ENCODE data around the gene PTPRD. TPM values are rescaled to one million over a fixed set of nuclear protein-coding genes. Genes with fewer than 3 reads are reported as not detected.

The PTPRD gene
- total and polyA plus RNA-seq, 9 of the 15 experiments (the other 6 are each of a cell fraction or from before 2014, with no cell fraction given): 0.11 TPM; not detected in 8

GRCh38 chr9:10434412-10434811 lies 178.4 kb downstream of the PTPRD start:
- Histone ChIP-seq H3K4me3 (no peak overlapping the region), H3K4me1 (replicated peaks in 1 of 2; ENCODE audit: control insufficient read depth in 2 of 2, insufficient read depth in 2 of 2, low read length in 2 of 2) (no peaks in the 10 kb centered on the region), H3K27me3 (ENCODE audit: control insufficient read depth in 2 of 2, insufficient read depth in 2 of 2, low read length in 2 of 2) (no peaks in the 10 kb centered on the region), H3K4me2 (ENCODE audit: insufficient read depth, low read length) (no peak overlapping the region), H3K9ac (ENCODE audit: insufficient read depth in 1 of 2, low read depth in 2 of 2, low read length in 2 of 2) (no peak overlapping the region), H3K9me3 (replicated peaks; ENCODE audit: control insufficient read depth, insufficient read depth, low read depth, low read length) (no peaks in the 10 kb centered on the region), H3K9me1 (ENCODE audit: control insufficient read depth, insufficient read depth, low read length) (no peaks in the 10 kb centered on the region), H2AFZ (ENCODE audit: low read depth, low read length) (no peak overlapping the region), H3K79me2 (ENCODE audit: control insufficient read depth, insufficient read depth, low read length) (no peaks in the 10 kb centered on the region), H3K27ac (ENCODE audit: extremely low read depth, low read depth, low read length) (no peak overlapping the region), H3K36me3 (ENCODE audit: control insufficient read depth, insufficient read depth, low read length) (no peaks in the 10 kb centered on the region), H4K20me1 (replicated peaks; ENCODE audit: control insufficient read depth, insufficient read depth, low read length) (no peaks in the 10 kb centered on the region)
- no peak for ATAC-seq
- no peak for FAIRE-seq
- no TSS peak for BruUV-seq (replicated peaks)
- 6% methylated on average over 1 of the region's 1 CpG for WGBS (ENCODE audit: insufficient coverage, low coverage, missing lambda C conversion rate)
- intact Hi-C loops (cut with micrococcal nuclease) (no loop called here), in situ Hi-C loops (cut with MboI) (no loop called here)
- ChIA-PET CTCF (ENCODE audit: low intra/inter-chr PET ratio) (no interaction called here), POLR2A (no interaction called here)
- DNase-seq (ENCODE audit: extremely low read depth in 1 of 4, low spot score in 3 of 4): no peak
- TF ChIP-seq, protein P1, sequence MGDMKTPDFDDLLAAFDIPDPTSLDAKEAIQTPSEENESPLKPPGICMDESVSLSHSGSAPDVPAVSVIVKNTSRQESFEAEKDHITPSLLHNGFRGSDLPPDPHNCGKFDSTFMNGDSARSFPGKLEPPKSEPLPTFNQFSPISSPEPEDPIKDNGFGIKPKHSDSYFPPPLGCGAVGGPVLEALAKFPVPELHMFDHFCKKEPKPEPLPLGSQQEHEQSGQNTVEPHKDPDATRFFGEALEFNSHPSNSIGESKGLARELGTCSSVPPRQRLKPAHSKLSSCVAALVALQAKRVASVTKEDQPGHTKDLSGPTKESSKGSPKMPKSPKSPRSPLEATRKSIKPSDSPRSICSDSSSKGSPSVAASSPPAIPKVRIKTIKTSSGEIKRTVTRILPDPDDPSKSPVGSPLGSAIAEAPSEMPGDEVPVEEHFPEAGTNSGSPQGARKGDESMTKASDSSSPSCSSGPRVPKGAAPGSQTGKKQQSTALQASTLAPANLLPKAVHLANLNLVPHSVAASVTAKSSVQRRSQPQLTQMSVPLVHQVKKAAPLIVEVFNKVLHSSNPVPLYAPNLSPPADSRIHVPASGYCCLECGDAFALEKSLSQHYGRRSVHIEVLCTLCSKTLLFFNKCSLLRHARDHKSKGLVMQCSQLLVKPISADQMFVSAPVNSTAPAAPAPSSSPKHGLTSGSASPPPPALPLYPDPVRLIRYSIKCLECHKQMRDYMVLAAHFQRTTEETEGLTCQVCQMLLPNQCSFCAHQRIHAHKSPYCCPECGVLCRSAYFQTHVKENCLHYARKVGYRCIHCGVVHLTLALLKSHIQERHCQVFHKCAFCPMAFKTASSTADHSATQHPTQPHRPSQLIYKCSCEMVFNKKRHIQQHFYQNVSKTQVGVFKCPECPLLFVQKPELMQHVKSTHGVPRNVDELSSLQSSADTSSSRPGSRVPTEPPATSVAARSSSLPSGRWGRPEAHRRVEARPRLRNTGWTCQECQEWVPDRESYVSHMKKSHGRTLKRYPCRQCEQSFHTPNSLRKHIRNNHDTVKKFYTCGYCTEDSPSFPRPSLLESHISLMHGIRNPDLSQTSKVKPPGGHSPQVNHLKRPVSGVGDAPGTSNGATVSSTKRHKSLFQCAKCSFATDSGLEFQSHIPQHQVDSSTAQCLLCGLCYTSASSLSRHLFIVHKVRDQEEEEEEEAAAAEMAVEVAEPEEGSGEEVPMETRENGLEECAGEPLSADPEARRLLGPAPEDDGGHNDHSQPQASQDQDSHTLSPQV (IDR thresholded peaks at IDR 0.05): no peak
- TF ChIP-seq, protein P2, sequence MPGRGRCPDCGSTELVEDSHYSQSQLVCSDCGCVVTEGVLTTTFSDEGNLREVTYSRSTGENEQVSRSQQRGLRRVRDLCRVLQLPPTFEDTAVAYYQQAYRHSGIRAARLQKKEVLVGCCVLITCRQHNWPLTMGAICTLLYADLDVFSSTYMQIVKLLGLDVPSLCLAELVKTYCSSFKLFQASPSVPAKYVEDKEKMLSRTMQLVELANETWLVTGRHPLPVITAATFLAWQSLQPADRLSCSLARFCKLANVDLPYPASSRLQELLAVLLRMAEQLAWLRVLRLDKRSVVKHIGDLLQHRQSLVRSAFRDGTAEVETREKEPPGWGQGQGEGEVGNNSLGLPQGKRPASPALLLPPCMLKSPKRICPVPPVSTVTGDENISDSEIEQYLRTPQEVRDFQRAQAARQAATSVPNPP (IDR thresholded peaks at IDR 0.05; ENCODE audit: borderline replicate concordance, insufficient read depth, insufficient read length): no peak
- TF ChIP-seq ZNF830 (CRISPR knock-in tag; IDR thresholded peaks at IDR 0.05): no peak
- no peak for TF ChIP-seq NR2C1 (IDR thresholded peaks at IDR 0.05)
- no peak for TF ChIP-seq NR2C1 (tag; IDR thresholded peaks at IDR 0.05)
- TF ChIP-seq, protein P3, sequence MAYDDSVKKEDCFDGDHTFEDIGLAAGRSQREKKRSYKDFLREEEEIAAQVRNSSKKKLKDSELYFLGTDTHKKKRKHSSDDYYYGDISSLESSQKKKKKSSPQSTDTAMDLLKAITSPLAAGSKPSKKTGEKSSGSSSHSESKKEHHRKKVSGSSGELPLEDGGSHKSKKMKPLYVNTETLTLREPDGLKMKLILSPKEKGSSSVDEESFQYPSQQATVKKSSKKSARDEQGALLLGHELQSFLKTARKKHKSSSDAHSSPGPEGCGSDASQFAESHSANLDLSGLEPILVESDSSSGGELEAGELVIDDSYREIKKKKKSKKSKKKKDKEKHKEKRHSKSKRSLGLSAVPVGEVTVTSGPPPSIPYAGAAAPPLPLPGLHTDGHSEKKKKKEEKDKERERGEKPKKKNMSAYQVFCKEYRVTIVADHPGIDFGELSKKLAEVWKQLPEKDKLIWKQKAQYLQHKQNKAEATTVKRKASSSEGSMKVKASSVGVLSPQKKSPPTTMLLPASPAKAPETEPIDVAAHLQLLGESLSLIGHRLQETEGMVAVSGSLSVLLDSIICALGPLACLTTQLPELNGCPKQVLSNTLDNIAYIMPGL (CRISPR knock-in tag; IDR thresholded peaks at IDR 0.05): no peak
- TF ChIP-seq ZNF282 (CRISPR knock-in tag; IDR thresholded peaks at IDR 0.05): no peak
